Endothelial cell of umbilical vein (primary cell): ENCODE measurements around the gene CCDC15. TPM values are rescaled to one million over a fixed set of nuclear protein-coding genes. Genes with fewer than 3 reads are reported as not detected.

ENCODE experiments used
- BruUV-seq: library from RNA; stranded (reverse); fragments of 400-500 nt; replicated peaks from 2 replicates; lab custom pipeline; 2021; lab: Mats Ljungman, UMichigan
- CTCF ChIA-PET: fragments of 300-600, 350-600 bp; sonication (Branson Sonifier 250); formaldehyde crosslinking; loops from one replicate; lab custom pipeline; 2021; ENCODE audit warnings: antibody characterized with exemption, inconsistent platforms; lab: Charles Lee
- POLR2A ChIA-PET: fragments of 300-600, 350-600 bp; sonication (Branson Sonifier 250); formaldehyde crosslinking; loops from one replicate; lab custom pipeline; 2021; ENCODE audit warnings: antibody characterized with exemption, inconsistent platforms; lab: Charles Lee
- DNase-seq: peaks from one replicate; pipeline ENCODE4 v3.0.0-alpha.2; 2011; ENCODE audit warnings: low read depth, low spot score
- FAIRE-seq: peaks from 2 replicates; lab custom pipeline; 2011; peaks lifted over from hg19 to GRCh38; lab: Jason Lieb, UNC
- H2AFZ ChIP-seq: 2 replicates; pipeline ENCODE4 v1.6.0; 2012; ENCODE audit warnings: low read depth, low read length, control low read depth, inconsistent platforms
- H3K27ac ChIP-seq: 2 replicates; pipeline ENCODE4 v1.5.1; 2011; ENCODE audit warnings: low read depth, mild to moderate bottlenecking, control low read depth, low read length, moderate library complexity; ENCODE audit not compliant: insufficient read depth
- H3K27me3 ChIP-seq, 2 experiments: 2 replicates each; pipeline versions ENCODE4 v1.6.0 to v1.6.1; 2011; ENCODE audit warnings: low read length in 2 of 2, mixed read lengths in 1 of 2; ENCODE audit not compliant: control insufficient read depth in 2 of 2, insufficient read depth in 2 of 2
- H3K36me3 ChIP-seq, 2 experiments: 2 replicates in 1 of 2; 3 replicates in 1 of 2; pipeline ENCODE4 v1.5.1; 2011; ENCODE audit warnings: low read length in 2 of 2, mild to moderate bottlenecking in 1 of 2, moderate library complexity in 1 of 2; ENCODE audit not compliant: control insufficient read depth in 2 of 2, insufficient read depth in 2 of 2; ENCODE audit errors: extremely low read depth in 1 of 2
- H3K4me1 ChIP-seq: 3 replicates; pipeline ENCODE4 v1.5.1; 2011; ENCODE audit warnings: mild to moderate bottlenecking, low read length; ENCODE audit not compliant: control insufficient read depth, insufficient read depth; ENCODE audit errors: extremely low read depth
- H3K4me2 ChIP-seq: 2 replicates; pipeline ENCODE4 v1.6.1; 2011; ENCODE audit warnings: low read length, control low read depth, mixed read lengths; ENCODE audit not compliant: insufficient read depth
- H3K4me3 ChIP-seq, 3 experiments: fragments of 200-600 bp in 1 of 3; sonication (generic), shearing (Covaris generic) in 1 of 3; replicated peaks in 1 of 3; 2 replicates each; pipeline ENCODE4 v1.5.1; 2011 to 2016; ENCODE audit warnings: control low read depth in 3 of 3, low read length in 3 of 3, mild to moderate bottlenecking in 2 of 3, inconsistent platforms in 1 of 3, low read depth in 1 of 3, moderate library complexity in 1 of 3; ENCODE audit not compliant: insufficient read depth in 1 of 3
- H3K79me2 ChIP-seq: 2 replicates; pipeline ENCODE4 v1.6.0; 2012; ENCODE audit warnings: low read length, inconsistent platforms; ENCODE audit not compliant: control insufficient read depth, insufficient read depth
- H3K9ac ChIP-seq: replicated peaks from 2 replicates; pipeline ENCODE3; 2011; ENCODE audit warnings: low read length, control low read depth; ENCODE audit not compliant: insufficient read depth; ENCODE audit errors: extremely low read depth
- H3K9me1 ChIP-seq: replicated peaks from 3 replicates; pipeline ENCODE4 v1.6.0; 2011; ENCODE audit warnings: mild to moderate bottlenecking, low read length; ENCODE audit not compliant: control insufficient read depth, insufficient read depth; ENCODE audit errors: extremely low read depth
- H3K9me3 ChIP-seq: replicated peaks from 2 replicates; pipeline ENCODE4 v1.5.1; 2012; ENCODE audit warnings: low read length, inconsistent platforms; ENCODE audit not compliant: control insufficient read depth, insufficient read depth
- H4K20me1 ChIP-seq: replicated peaks from 2 replicates; pipeline ENCODE3; 2011; ENCODE audit warnings: mild to moderate bottlenecking, low read length; ENCODE audit not compliant: control insufficient read depth, insufficient read depth; ENCODE audit errors: extremely low read depth
- EZH2 ChIP-seq: IDR thresholded peaks from 2 replicates; pipeline ENCODE4 v1.6.1; 2012; ENCODE audit warnings: borderline replicate concordance, low read depth, mild to moderate bottlenecking, moderate library complexity, low read length, inconsistent platforms; ENCODE audit not compliant: severe bottlenecking
- FOS ChIP-seq: IDR thresholded peaks from 2 replicates; pipeline ENCODE4 v1.6.1; 2011; ENCODE audit warnings: mild to moderate bottlenecking, low read length, moderate library complexity, borderline replicate concordance; ENCODE audit not compliant: insufficient read depth
- GATA2 ChIP-seq: IDR thresholded peaks from 2 replicates; pipeline ENCODE4 v1.7.0; 2011; ENCODE audit warnings: low read depth, mild to moderate bottlenecking, moderate library complexity, mixed read lengths, low read length; ENCODE audit not compliant: insufficient read length, insufficient read depth
- JUN ChIP-seq: IDR thresholded peaks from 2 replicates; pipeline ENCODE4 v1.6.1; 2011; ENCODE audit warnings: borderline replicate concordance, low read depth; ENCODE audit not compliant: insufficient read length, insufficient read depth
- MAX ChIP-seq: IDR thresholded peaks from 2 replicates; pipeline ENCODE4 v1.6.1; 2011; ENCODE audit not compliant: insufficient read depth, insufficient read length
- MYC ChIP-seq: IDR thresholded peaks from one replicate; pipeline ENCODE4 v1.6.1; 2011; ENCODE audit warnings: mild to moderate bottlenecking, low read depth, low read length
- POLR2A ChIP-seq: IDR thresholded peaks from 2 replicates; pipeline ENCODE4 v1.6.1; 2012; ENCODE audit warnings: low read depth, mild to moderate bottlenecking, control low read depth, low read length
- POLR2AphosphoS5 ChIP-seq: IDR thresholded peaks from 2 replicates; pipeline ENCODE4 v1.6.1; 2012; ENCODE audit warnings: low read depth, mild to moderate bottlenecking, control low read depth, low read length, moderate library complexity; ENCODE audit not compliant: insufficient read depth
- dilution Hi-C: fragments of 300-500 bp; cut with MboI; formaldehyde crosslinking; loops from one replicate; pipeline ENCODE4 v1.15.0; 2019; ENCODE audit warnings: low sequenced_read_pairs; ENCODE audit not compliant: extremely low pct_ligation_motif_present
- intact Hi-C: fragments of 100-400 bp; cut with micrococcal nuclease; formaldehyde crosslinking; loops from one replicate; pipeline ENCODE4 v1.10.0; 2022
- polyA plus RNA-seq, 4 experiments: library from polyadenylated mRNA; depleted of rRNA in 3 of 4; stranded (reverse) in 3 of 4; unstranded in 1 of 4; fragments of >200 nt; gene quantifications; 2 replicates each; pipeline versions ENCODE4 v1.2.1 to v1.2.3, GENCODE V29; 2011 to 2012; ENCODE audit warnings: missing spikeins in 1 of 4
- total RNA-seq: library from RNA; stranded (reverse); gene quantifications from 2 replicates; pipeline ENCODE4 v1.2.3, GENCODE V29; 2021
- TF ChIP-seq, protein P1 (sequence below), 2 donors: IDR thresholded peaks; 1 replicate in 1 of 2; 2 replicates in 1 of 2; pipeline ENCODE4 v1.5.1; 2011; ENCODE audit warnings: low read length in 2 of 2, mild to moderate bottlenecking in 2 of 2, moderate library complexity in 2 of 2, control low read depth in 1 of 2, inconsistent platforms in 1 of 2, low read depth in 1 of 2; ENCODE audit not compliant: insufficient read depth in 1 of 2; ENCODE audit errors: extremely low read depth in 1 of 2

The CCDC15 gene
- total and polyA plus RNA-seq, 2 donors (not counting 3 experiments of a cell fraction or from before 2014, with no cell fraction given): 0.75 to 3.8 TPM

- TF ChIP-seq MYC (no peak), POLR2A (no peak), POLR2AphosphoS5 (no peak), FOS (no peak), JUN (no peak), GATA2 (no peak), MAX (no peak), EZH2 (no peak)
- TF ChIP-seq, protein P1, sequence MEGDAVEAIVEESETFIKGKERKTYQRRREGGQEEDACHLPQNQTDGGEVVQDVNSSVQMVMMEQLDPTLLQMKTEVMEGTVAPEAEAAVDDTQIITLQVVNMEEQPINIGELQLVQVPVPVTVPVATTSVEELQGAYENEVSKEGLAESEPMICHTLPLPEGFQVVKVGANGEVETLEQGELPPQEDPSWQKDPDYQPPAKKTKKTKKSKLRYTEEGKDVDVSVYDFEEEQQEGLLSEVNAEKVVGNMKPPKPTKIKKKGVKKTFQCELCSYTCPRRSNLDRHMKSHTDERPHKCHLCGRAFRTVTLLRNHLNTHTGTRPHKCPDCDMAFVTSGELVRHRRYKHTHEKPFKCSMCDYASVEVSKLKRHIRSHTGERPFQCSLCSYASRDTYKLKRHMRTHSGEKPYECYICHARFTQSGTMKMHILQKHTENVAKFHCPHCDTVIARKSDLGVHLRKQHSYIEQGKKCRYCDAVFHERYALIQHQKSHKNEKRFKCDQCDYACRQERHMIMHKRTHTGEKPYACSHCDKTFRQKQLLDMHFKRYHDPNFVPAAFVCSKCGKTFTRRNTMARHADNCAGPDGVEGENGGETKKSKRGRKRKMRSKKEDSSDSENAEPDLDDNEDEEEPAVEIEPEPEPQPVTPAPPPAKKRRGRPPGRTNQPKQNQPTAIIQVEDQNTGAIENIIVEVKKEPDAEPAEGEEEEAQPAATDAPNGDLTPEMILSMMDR (IDR thresholded peaks at IDR 0.05; ENCODE audit: extremely low read depth in 1 of 2, insufficient read depth in 1 of 2, low read depth in 1 of 2, low read length in 2 of 2): no peak
- Histone ChIP-seq H3K4me3 (peak overlapping the region; percentile 64 to 87 (median 74)), H4K20me1 (no peaks in the 10 kb centered on the region), H3K9ac (peak overlapping the region; percentile 60), H3K79me2 (no peaks in the 10 kb centered on the region), H3K4me2 (peak overlapping the region; percentile 88), H3K4me1 (peaks cover 9% of the 10 kb centered on the region), H3K36me3 (no peaks in the 10 kb centered on the region), H2AFZ (peak overlapping the region; percentile 99), H3K27ac (no peak overlapping the region), H3K9me3 (no peaks in the 10 kb centered on the region), H3K27me3 (no peaks in the 10 kb centered on the region), H3K9me1 (no peaks in the 10 kb centered on the region)
- DNase-seq: no peak
- ChIA-PET POLR2A (no interaction called here), CTCF (interaction anchor here (1.1 to 2.0 kb wide), 4 partner anchors 13 to 29 kb away, joined by 3 to 9 read pairs (median 4); no protein-coding TSS in a partner anchor)
- dilution Hi-C loops: no loop called here
- FAIRE-seq: no peak
- intact Hi-C loops: loop anchor here (2.0 kb wide), 3 partner anchors 22 to 164 kb away; partner anchors contain the start of gene TMEM218
- no TSS peak for BruUV-seq
Measured at GRCh38 chr11:125062218-125062930, 108.4 kb downstream of the CCDC15 start.
